HCT116 (cell line): ENCODE data around the gene HDAC5. TPM values are rescaled to one million over a fixed set of nuclear protein-coding genes. Genes with fewer than 3 reads are reported as not detected.
A peak's percentile ranks its signal among the peaks of the same experiment; 100 is the strongest.
"Not testable (repeated sequence)": the region's sequence is repeated elsewhere in the genome, so short reads cannot be mapped to it uniquely, and the experiment has no call there.

Experiments
- ATAC-seq: fragments of 200-7000 bp; cut with Tn5 transposase; 2 replicates; pipeline ENCODE4 v1.9.1; 2020; ENCODE audit warnings: mild to moderate bottlenecking, moderate library complexity
- BruUV-seq: library from RNA; stranded (reverse); fragments of 400-500 nt; replicated peaks from 2 replicates; lab custom pipeline; 2021; lab: Mats Ljungman, UMichigan
- CTCF ChIA-PET: fragments of 300-600 bp; sonication (Branson Sonifier 250); formaldehyde crosslinking; loops from one replicate; lab custom pipeline; 2021; ENCODE audit warnings: antibody characterized with exemption; lab: Charles Lee
- POLR2A ChIA-PET: fragments of 300-600, 350-600 bp; sonication (Branson Sonifier 250); formaldehyde crosslinking; loops from one replicate; lab custom pipeline; 2021; ENCODE audit warnings: antibody characterized with exemption; lab: Charles Lee
- RAD21 ChIA-PET, 2 experiments: fragments of 300-600 bp; sonication (Branson Sonifier 250); formaldehyde crosslinking; loops; one replicate each; lab custom pipeline; 2023; ENCODE audit warnings: low total read pairs in 2 of 2; ENCODE audit not compliant: uncharacterized antibody in 2 of 2, unreplicated experiment in 2 of 2, low non-redundant PET in 1 of 2; lab: Charles Lee
- DNase-seq: peaks from one replicate; pipeline ENCODE4 v3.0.0-alpha.2; 2010; ENCODE audit warnings: low read depth, low spot score
- H2AFZ ChIP-seq: fragments of 200-600 bp; shearing (Covaris generic), sonication (generic); 2 replicates; pipeline ENCODE4 v1.6.1; 2017; ENCODE audit warnings: low read depth, mixed run types, mixed read lengths, antibody characterized with exemption, low read length; ENCODE audit not compliant: poor library complexity, severe bottlenecking
- H3K27ac ChIP-seq: 2 replicates; pipeline ENCODE4 v1.5.1; 2012; ENCODE audit warnings: low read depth, low read length
- H3K27me3 ChIP-seq: fragments of 200-600 bp; sonication (generic); 2 replicates; pipeline ENCODE4 v1.6.1; 2016; ENCODE audit warnings: mixed run types, low read length, mixed read lengths; ENCODE audit not compliant: insufficient read depth
- H3K36me3 ChIP-seq, 2 experiments: fragments of 200-500 bp in 1 of 2; fragments of 200-600 bp in 1 of 2; sonication (Bioruptor generic) in 1 of 2; sonication (generic) in 1 of 2; 2 replicates each; pipeline versions ENCODE4 v1.5.1 to v1.6.1; 2014 to 2016; ENCODE audit warnings: low read length in 2 of 2, inconsistent platforms in 1 of 2, mixed read lengths in 1 of 2, mixed run types in 1 of 2; ENCODE audit not compliant: insufficient read depth in 2 of 2, control insufficient read depth in 1 of 2
- H3K4me1 ChIP-seq, 2 experiments: fragments of 200-600 bp in 1 of 2; sonication (generic) in 1 of 2; 2 replicates each; pipeline versions ENCODE4 v1.5.1 to v1.6.1; 2012 to 2017; ENCODE audit warnings: low read length in 2 of 2, inconsistent platforms in 1 of 2, mild to moderate bottlenecking in 1 of 2, mixed read lengths in 1 of 2, mixed run types in 1 of 2, moderate library complexity in 1 of 2; ENCODE audit not compliant: insufficient read depth in 2 of 2, control insufficient read depth in 1 of 2
- H3K4me2 ChIP-seq: fragments of 200-600 bp; sonication (generic); 2 replicates; pipeline ENCODE4 v1.6.1; 2017; ENCODE audit warnings: mixed run types, low read length, mixed read lengths
- H3K4me3 ChIP-seq, 2 experiments: fragments of 200-600 bp in 1 of 2; sonication (generic) in 1 of 2; replicated peaks in 1 of 2; 2 replicates each; pipeline ENCODE4 v1.5.1; 2011 to 2016; ENCODE audit warnings: low read length in 2 of 2, control low read depth in 1 of 2, low read depth in 1 of 2, mild to moderate bottlenecking in 1 of 2, mixed read lengths in 1 of 2, mixed run types in 1 of 2
- H3K79me2 ChIP-seq: fragments of 200-600 bp; sonication (generic); 2 replicates; pipeline ENCODE4 v1.6.1; 2017; ENCODE audit warnings: mild to moderate bottlenecking, mixed run types, low read length, moderate library complexity, mixed read lengths; ENCODE audit not compliant: insufficient read depth
- H3K9ac ChIP-seq: fragments of 200-600 bp; sonication (generic); 2 replicates; pipeline ENCODE4 v1.6.1; 2016; ENCODE audit warnings: low read length, mixed read lengths
- H3K9me2 ChIP-seq: fragments of 200-600 bp; sonication (generic), shearing (Covaris generic); 2 replicates; pipeline ENCODE4 v1.6.1; 2017; ENCODE audit warnings: mixed run types, mild to moderate bottlenecking, moderate library complexity; ENCODE audit not compliant: insufficient read depth
- H3K9me3 ChIP-seq, 2 experiments: fragments of 200-500 bp in 1 of 2; fragments of 200-600 bp in 1 of 2; sonication (Bioruptor generic) in 1 of 2; sonication (generic) in 1 of 2; 2 replicates each; pipeline ENCODE4 v1.6.1; 2014 to 2017; ENCODE audit warnings: low read length in 2 of 2, mixed read lengths in 2 of 2, inconsistent platforms in 1 of 2, low read depth in 1 of 2, mild to moderate bottlenecking in 1 of 2, mixed run types in 1 of 2, moderate library complexity in 1 of 2; ENCODE audit not compliant: control insufficient read depth in 1 of 2, insufficient read depth in 1 of 2
- H4K20me1 ChIP-seq: fragments of 200-600 bp; sonication (generic), shearing (Covaris generic); 2 replicates; pipeline ENCODE4 v1.6.1; 2017; ENCODE audit warnings: mixed run types, mild to moderate bottlenecking, moderate library complexity; ENCODE audit not compliant: insufficient read depth
- EZH2 ChIP-seq: fragments of 200-600 bp; sonication (generic); IDR thresholded peaks from 2 replicates; pipeline ENCODE4 v1.6.1; 2017; ENCODE audit warnings: antibody characterized with exemption, mixed run types
- EZH2phosphoT487 ChIP-seq: fragments of 200-600 bp; IDR thresholded peaks from 2 replicates; pipeline ENCODE4 v1.6.1; 2018; ENCODE audit warnings: antibody characterized with exemption, borderline replicate concordance
- ZBTB33 ChIP-seq: IDR thresholded peaks from 2 replicates; pipeline ENCODE4 v1.6.1; 2011; ENCODE audit warnings: mild to moderate bottlenecking, low read length, moderate library complexity; ENCODE audit not compliant: insufficient replicate concordance; ENCODE audit errors: extremely low read depth
- ZFX ChIP-seq: fragments of 450-650 bp; IDR thresholded peaks from 2 replicates; pipeline ENCODE4 v1.6.1; 2017
- intact Hi-C: fragments of 100-400 bp; cut with micrococcal nuclease; formaldehyde crosslinking; loops from 2 replicates; pipeline ENCODE4 v1.10.0; 2022
- total RNA-seq: library from RNA; stranded (reverse); gene quantifications from one replicate; pipeline ENCODE4 v1.2.1, GENCODE V29; 2021; ENCODE audit not compliant: unreplicated experiment
- TF ChIP-seq, protein P1 (sequence below): IDR thresholded peaks from 2 replicates; pipeline ENCODE4 v1.6.1; 2012

HDAC5 gene
- total RNA-seq, 1 experiment from 2014 or later, result 32.9 TPM

DNA sequence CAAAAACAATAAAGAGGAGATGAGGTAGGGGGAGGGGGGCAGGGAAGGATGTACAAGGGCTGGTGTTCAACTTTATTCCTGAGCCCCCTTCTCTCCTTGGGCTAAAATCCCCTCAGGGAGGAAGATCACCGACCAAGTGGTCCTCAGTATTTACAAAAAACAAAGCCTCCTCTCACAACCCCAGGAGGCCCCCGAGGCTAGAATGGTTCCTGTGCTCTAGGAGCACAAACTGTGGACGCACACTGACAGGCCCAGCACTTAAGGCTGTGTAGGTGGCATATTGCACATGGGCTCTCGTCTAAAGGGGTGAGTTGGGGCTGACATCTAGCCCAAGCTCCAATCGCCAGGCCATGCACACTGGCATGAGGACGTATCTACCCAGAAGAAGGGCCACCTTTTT is 21.6 kb downstream of the HDAC5 start:
- H3K4me2 ChIP-seq, intact Hi-C loops, H3K27ac ChIP-seq, H3K9me2 ChIP-seq, ATAC-seq, H2AFZ ChIP-seq, H3K36me3 ChIP-seq, CTCF ChIA-PET, DNase-seq, POLR2A ChIA-PET, H3K9me3 ChIP-seq, H3K9ac ChIP-seq, BruUV-seq, H4K20me1 ChIP-seq, H3K79me2 ChIP-seq, H3K27me3 ChIP-seq, H3K4me3 ChIP-seq: not testable (repeated sequence)
- peaks cover 12 to 23% of the 10 kb centered on the region in 2 experiments for H3K4me1 ChIP-seq
- RAD21 ChIA-PET, result interaction anchor here in 1 of 2 experiments (0.7 kb wide), 1 partner anchor 15 kb away, joined by 4 read pairs; no protein-coding TSS in a partner anchor

GRCh38 chr17:44097110-44097958 is 26.1 kb downstream of the HDAC5 start:
- CTCF ChIA-PET, result interaction anchor here (0.8 to 2.0 kb wide), 4 partner anchors 14 to 71 kb away, joined by 3 to 5 read pairs (median 4); no protein-coding TSS in a partner anchor
- POLR2A ChIA-PET, result interaction anchor here (1.3 kb wide), 1 partner anchor 10 kb away, joined by 3 read pairs; no protein-coding TSS in a partner anchor
- no peaks in the 10 kb centered on the region for H3K27me3 ChIP-seq
- no peaks in the 10 kb centered on the region for H4K20me1 ChIP-seq
- H3K4me3 ChIP-seq, result no peak overlapping the region
- no peaks in the 10 kb centered on the region for H3K36me3 ChIP-seq
- H3K9ac ChIP-seq, result no peak overlapping the region
- H3K27ac ChIP-seq, result peak overlapping the region; percentile 93
- H3K4me1 ChIP-seq, result peaks cover 26 to 43% of the 10 kb centered on the region in 2 experiments
- H3K9me3 ChIP-seq, result no peaks in the 10 kb centered on the region
- peaks cover 4% of the 10 kb centered on the region; the same call in 1 of the 2 replicates for H3K79me2 ChIP-seq
- DNase-seq (no peak), ATAC-seq (peak; percentile 12; the same call in 1 of the 2 replicates)
- H3K9me2 ChIP-seq, result no peaks in the 10 kb centered on the region
- peak overlapping the region; percentile 57 for H3K4me2 ChIP-seq
- H2AFZ ChIP-seq, result no peak overlapping the region
- intact Hi-C loops, result no loop called here
- BruUV-seq, result no TSS peak
- TF ChIP-seq, protein P1, sequence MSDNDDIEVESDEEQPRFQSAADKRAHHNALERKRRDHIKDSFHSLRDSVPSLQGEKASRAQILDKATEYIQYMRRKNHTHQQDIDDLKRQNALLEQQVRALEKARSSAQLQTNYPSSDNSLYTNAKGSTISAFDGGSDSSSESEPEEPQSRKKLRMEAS, result peak; percentile 15; the same call in 1 of the 2 replicates
- no peak for TF ChIP-seq ZBTB33
- TF ChIP-seq ZFX, result 0 out of 2 replicates have a peak, but pooled peaks have one; percentile 10
- TF ChIP-seq EZH2phosphoT487, result no peak
- TF ChIP-seq EZH2, result no peak
- RAD21 ChIA-PET, result no interaction called here
